Measurements from ENCODE around the gene RAB5IF. TPM values are rescaled to one million over a fixed set of nuclear protein-coding genes. Genes with fewer than 3 reads are reported as not detected.

Gene RAB5IF
- total and polyA plus RNA-seq, 2 donors (not counting 1 experiment from before 2014, with no cell fraction given), result 41.4 to 69.4 TPM

- H3K4me1 Mint-ChIP-seq, result peaks cover 27% of the 10 kb centered on the region
- Histone ChIP-seq H3K4me1 (ENCODE audit: control insufficient read depth in 2 of 2, insufficient read depth in 2 of 2, low read length in 2 of 2) (peaks cover 9 to 13% of the 10 kb centered on the region in 2 donors), H2AFZ (ENCODE audit: insufficient read depth, low read depth, low read length, poor library complexity, severe bottlenecking) (no peak overlapping the region), H3K9ac (ENCODE audit: low read length) (no peak overlapping the region), H3K9me3 (ENCODE audit: control extremely low read depth in 1 of 3, control insufficient read depth in 2 of 3, insufficient read depth in 1 of 3, low read length in 2 of 3) (no peaks in the 10 kb centered on the region), H3K27me3 (replicated peaks in 1 of 4; ENCODE audit: control extremely low read depth in 1 of 4, control insufficient read depth in 3 of 4, insufficient read depth in 4 of 4, low read length in 3 of 4) (no peaks in the 10 kb centered on the region), H3K4me2 (replicated peaks; ENCODE audit: low read depth, low read length, poor library complexity, severe bottlenecking) (peak overlapping the region; percentile 17), H3K4me3 (ENCODE audit: control extremely low read depth in 1 of 5, extremely low read depth in 1 of 5, insufficient read depth in 1 of 5, low read depth in 2 of 5, low read length in 4 of 5) (no peak overlapping the region), H3K36me3 (replicated peaks in 1 of 2; ENCODE audit: control extremely low read depth in 1 of 2, control insufficient read depth in 1 of 2, extremely low read depth in 1 of 2, insufficient read depth in 2 of 2, low read length in 1 of 2) (no peaks in the 10 kb centered on the region), H4K20me1 (ENCODE audit: control insufficient read depth, insufficient read depth, low read length, poor library complexity, severe bottlenecking) (no peaks in the 10 kb centered on the region), H3K79me2 (ENCODE audit: control insufficient read depth, insufficient read depth, low read length) (no peaks in the 10 kb centered on the region), H3K27ac (ENCODE audit: low read length in 2 of 2) (no peak overlapping the region)
- H3K9me3 Mint-ChIP-seq (ENCODE audit: insufficient read depth), result no peaks in the 10 kb centered on the region
- no peak for DNase-seq
- WGBS (ENCODE audit: insufficient coverage), result 96% methylated on average over 7 of the region's 7 CpGs
- TF ChIP-seq, protein P1, sequence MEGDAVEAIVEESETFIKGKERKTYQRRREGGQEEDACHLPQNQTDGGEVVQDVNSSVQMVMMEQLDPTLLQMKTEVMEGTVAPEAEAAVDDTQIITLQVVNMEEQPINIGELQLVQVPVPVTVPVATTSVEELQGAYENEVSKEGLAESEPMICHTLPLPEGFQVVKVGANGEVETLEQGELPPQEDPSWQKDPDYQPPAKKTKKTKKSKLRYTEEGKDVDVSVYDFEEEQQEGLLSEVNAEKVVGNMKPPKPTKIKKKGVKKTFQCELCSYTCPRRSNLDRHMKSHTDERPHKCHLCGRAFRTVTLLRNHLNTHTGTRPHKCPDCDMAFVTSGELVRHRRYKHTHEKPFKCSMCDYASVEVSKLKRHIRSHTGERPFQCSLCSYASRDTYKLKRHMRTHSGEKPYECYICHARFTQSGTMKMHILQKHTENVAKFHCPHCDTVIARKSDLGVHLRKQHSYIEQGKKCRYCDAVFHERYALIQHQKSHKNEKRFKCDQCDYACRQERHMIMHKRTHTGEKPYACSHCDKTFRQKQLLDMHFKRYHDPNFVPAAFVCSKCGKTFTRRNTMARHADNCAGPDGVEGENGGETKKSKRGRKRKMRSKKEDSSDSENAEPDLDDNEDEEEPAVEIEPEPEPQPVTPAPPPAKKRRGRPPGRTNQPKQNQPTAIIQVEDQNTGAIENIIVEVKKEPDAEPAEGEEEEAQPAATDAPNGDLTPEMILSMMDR (IDR thresholded peaks at IDR 0.05), result no peak
- TF ChIP-seq EZH2 (IDR thresholded peaks at IDR 0.05; ENCODE audit: borderline replicate concordance, insufficient read depth, low read depth, low read length, poor library complexity, severe bottlenecking), result no peak
- ChIA-PET POLR2A (interaction anchor here (0.6 kb wide), 2 partner anchors 51 to 409 kb away, joined by 3 to 10 read pairs; partner anchors contain the start of gene AAR2), CTCF (interaction anchor here (0.8 to 1.8 kb wide), 7 partner anchors 21 to 277 kb away, joined by 3 to 5 read pairs (median 3); partner anchors contain the start of gene RAB5IF)
- intact Hi-C loops (cut with micrococcal nuclease), result no loop called here
- H3K4me3 Mint-ChIP-seq, result peak overlapping the region; percentile 26
- no peaks in the 10 kb centered on the region for H3K27me3 Mint-ChIP-seq
- H3K27ac Mint-ChIP-seq, result peak overlapping the region; percentile 70
- ATAC-seq (ENCODE audit: low read depth), result no peak
These were observed 39.8 kb downstream of the RAB5IF start for GRCh38 chr20:36645353-36645752.

GRCh38 chr20:36645998-36646397, 40.4 kb downstream of the RAB5IF start, which contains the start of gene SLA2:
SLA2 (minus strand) TSS chr20:36646196; CDS start chr20:36641335, 4,861 bp downstream.
- Histone ChIP-seq H3K27ac (ENCODE audit: low read length in 2 of 2) (no peak within 1 kb of the TSS), H3K9ac (ENCODE audit: low read length) (no peak within 1 kb of the TSS), H3K4me2 (replicated peaks; ENCODE audit: low read depth, low read length, poor library complexity, severe bottlenecking) (peak within 1 kb of the TSS; percentile 17), H3K27me3 (replicated peaks in 1 of 4; ENCODE audit: control extremely low read depth in 1 of 4, control insufficient read depth in 3 of 4, insufficient read depth in 4 of 4, low read length in 3 of 4) (no peaks in the 10 kb centered on the region), H3K4me3 (ENCODE audit: control extremely low read depth in 1 of 5, extremely low read depth in 1 of 5, insufficient read depth in 1 of 5, low read depth in 2 of 5, low read length in 4 of 5) (no peak within 1 kb of the TSS), H3K9me3 (ENCODE audit: control extremely low read depth in 1 of 3, control insufficient read depth in 2 of 3, insufficient read depth in 1 of 3, low read length in 2 of 3) (no peaks in the 10 kb centered on the region), H3K79me2 (ENCODE audit: control insufficient read depth, insufficient read depth, low read length) (no peaks in the 10 kb centered on the region), H2AFZ (ENCODE audit: insufficient read depth, low read depth, low read length, poor library complexity, severe bottlenecking) (peak within 1 kb of the TSS; percentile 33), H3K4me1 (ENCODE audit: control insufficient read depth in 2 of 2, insufficient read depth in 2 of 2, low read length in 2 of 2) (peaks cover 9 to 13% of the 10 kb centered on the region in 2 donors), H3K36me3 (replicated peaks in 1 of 2; ENCODE audit: control extremely low read depth in 1 of 2, control insufficient read depth in 1 of 2, extremely low read depth in 1 of 2, insufficient read depth in 2 of 2, low read length in 1 of 2) (no peaks in the 10 kb centered on the region), H4K20me1 (ENCODE audit: control insufficient read depth, insufficient read depth, low read length, poor library complexity, severe bottlenecking) (no peaks in the 10 kb centered on the region)
- peak; percentile 86 for ATAC-seq (ENCODE audit: low read depth)
- Mint-ChIP-seq H3K9me3 (ENCODE audit: insufficient read depth) (no peaks in the 10 kb centered on the region), H3K27me3 (no peaks in the 10 kb centered on the region), H3K4me1 (peaks cover 27% of the 10 kb centered on the region), H3K4me3 (peak within 1 kb of the TSS; percentile 39), H3K27ac (peak within 1 kb of the TSS; percentile 80)
- intact Hi-C loops (cut with micrococcal nuclease), result no loop called here
- CTCF ChIA-PET, result interaction anchor here (0.6 to 1.8 kb wide), 8 partner anchors 20 to 276 kb away, joined by 3 to 5 read pairs (median 3); partner anchors contain the start of gene RAB5IF
- DNase-seq, result peak; percentile 60
- TF ChIP-seq EZH2 (IDR thresholded peaks at IDR 0.05; ENCODE audit: borderline replicate concordance, insufficient read depth, low read depth, low read length, poor library complexity, severe bottlenecking), result no peak
- TF ChIP-seq, protein P1 (IDR thresholded peaks at IDR 0.05), result no peak
- POLR2A ChIA-PET, result interaction anchor here (0.6 kb wide), 3 partner anchors 52 to 410 kb away, joined by 3 to 10 read pairs (median 6); partner anchors contain the start of gene AAR2
- 1% methylated on average over 9 of the region's 9 CpGs for WGBS (ENCODE audit: insufficient coverage)
